HG03108 (cell line): ENCODE results near the gene FOXJ3.

Source experiments
- ATAC-seq: cut with Tn5 transposase; IDR thresholded peaks from one replicate; pipeline ENCODE4 v1.9.1; 2021; ENCODE audit warnings: moderate library complexity; ENCODE audit not compliant: unreplicated experiment

Gene FOXJ3

DNA sequence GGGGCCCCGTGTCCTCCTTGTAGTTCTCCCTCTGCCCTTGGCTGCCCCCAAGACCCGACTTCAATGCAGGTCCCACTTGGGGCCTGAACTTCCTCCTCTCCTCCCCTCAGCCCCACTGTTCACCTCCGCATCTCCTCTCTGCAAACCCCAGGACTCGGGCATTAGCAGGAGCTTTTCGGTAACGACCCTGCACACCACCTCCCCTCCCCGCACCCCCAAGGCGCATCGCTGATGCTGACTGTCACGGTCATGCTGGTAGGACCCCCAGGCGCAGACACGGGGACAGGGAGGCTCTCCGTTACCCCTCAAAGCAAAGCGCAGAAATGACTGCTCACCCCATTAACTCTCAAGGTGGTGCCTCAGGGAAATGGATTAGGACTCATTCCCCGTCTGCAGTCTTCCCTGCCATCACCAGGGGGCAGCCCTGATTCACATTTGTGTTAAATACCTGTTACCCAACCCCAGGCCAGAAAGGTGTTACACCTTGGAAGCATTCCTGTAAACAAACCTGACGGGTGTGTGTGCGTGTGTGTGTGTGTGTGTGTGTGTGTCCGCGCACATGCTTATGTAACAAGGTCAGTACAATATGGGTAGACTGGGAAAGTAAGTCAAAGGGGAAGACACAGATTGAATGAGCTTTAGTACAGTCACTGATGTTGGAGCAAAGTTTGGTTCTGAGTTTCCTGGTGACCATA lies 188.3 kb downstream of the FOXJ3 start:
- no peak for ATAC-seq

DNA sequence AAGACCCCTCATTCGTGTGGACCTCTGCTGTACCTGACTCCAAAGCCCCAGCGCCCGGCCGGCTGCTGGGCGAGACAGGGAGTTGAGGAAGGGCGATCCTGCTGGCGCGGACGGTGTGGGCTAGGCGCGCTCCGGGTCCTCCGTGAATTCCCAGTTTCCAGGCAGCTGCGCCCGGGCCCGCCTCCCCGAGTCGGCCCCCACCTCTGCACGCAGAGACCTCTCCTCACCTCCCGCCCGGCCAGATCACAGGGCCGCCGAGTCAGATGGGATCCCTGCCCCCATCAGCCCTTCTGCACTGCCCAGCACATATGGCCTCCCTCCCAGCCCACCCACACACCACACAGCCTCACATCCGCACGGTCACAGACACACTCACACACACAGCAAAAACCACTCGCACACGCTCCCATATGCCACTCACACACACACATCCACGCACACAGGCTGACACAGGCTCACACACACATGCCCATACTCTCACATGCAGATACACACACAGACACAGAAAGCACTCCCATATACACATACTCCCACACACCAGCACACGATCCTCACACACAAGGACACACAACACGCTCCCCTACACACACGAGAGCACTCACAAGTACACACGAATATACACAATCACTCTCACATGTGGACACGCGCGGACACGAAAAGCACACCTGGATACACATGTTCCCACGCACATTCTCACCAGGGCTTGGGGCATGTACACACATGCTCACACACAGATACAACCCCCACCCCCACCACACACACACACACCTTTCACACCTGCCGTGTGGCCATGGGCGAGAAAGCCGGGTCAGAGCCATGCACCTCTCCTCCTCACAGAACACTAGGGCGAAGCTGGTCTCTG lies 189.0 kb downstream of the FOXJ3 start:
- ATAC-seq = no peak

DNA sequence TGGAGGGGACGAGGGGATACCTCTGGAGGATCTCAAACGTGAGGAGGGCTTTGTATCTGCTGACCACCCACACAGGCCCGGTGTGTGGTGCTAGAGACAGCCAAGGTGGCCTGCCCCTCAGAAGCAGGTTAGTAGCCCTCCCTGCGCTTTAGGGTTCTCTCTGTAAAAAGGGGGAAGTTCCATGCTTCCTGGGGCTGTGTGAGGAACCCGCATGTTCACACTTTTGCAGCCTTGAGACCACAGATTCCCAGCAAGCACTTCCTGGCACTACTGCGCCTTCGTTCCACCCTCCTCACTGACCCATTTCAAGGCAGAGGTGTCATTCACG lies 189.7 kb downstream of the FOXJ3 start:
- no peak for ATAC-seq

DNA sequence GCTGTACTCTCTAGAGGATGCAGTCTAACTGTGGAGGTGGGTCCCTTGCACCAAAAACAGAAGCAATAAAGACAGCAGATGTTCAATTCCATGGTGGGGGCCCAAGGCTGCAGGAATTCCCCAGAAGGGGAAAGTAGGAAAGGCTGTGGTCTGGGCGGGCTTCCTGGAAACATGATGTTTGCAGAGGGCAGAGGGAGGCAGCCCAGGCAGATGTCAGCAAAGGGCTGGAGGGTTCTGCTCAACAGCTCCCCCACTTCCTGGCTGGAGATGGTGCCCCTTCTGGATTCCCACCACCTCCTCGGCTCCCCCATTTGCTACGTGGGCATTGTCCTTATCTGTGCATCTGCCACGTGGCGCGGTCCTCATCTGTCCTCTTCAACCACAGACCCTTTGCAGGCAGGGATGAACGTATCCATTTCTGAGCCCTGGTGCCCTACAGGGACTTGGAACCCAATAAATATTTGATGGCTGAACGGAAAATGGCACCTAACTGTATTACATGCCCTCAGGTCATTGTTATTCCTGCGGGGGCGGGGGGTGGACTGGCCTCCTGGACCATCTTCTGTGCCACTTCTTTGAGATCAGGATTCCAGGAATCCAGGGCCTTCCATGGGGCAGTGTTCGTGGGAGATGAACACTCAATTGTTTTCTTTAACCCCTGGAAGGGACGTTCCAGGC lies 190.2 kb downstream of the FOXJ3 start:
- no peak for ATAC-seq

DNA sequence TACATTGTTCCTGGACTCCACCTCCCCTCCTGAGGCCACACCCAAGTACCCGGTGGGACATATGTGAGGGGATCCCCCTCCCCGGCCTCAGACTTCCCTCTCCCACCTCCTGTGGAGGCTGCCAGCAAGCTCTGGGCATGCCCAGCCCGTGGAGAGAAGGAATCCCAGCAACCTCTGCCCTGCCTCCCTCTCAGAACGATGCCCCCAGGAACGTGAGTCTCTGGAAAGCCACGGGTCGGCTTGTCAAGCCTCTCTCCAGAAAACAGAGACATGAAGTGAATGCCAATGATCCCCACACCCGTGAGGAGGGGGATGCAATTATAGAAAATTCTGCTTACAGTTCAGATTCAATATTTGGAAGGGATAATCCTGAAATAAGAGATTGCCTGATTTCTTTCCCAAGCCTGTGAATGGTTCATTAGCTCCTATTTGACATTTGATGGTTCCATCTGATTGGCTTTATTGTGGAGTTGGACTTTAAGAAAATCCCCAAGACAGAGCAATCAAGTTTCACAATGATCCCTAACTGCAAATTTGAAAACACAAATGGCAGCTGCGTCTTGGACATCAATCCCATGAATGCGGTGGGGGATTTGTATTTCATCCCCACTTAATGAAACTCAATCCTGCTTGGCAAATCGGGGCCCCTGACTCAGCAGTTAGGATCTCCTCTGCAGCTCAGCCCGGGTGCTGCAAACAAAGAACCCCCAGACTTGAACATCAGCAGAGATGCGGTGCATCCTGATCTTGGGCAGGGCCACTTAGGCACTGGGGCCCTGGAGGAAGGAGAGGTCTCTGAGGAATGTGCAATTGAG lies 190.9 kb downstream of the FOXJ3 start:
- no peak for ATAC-seq

DNA sequence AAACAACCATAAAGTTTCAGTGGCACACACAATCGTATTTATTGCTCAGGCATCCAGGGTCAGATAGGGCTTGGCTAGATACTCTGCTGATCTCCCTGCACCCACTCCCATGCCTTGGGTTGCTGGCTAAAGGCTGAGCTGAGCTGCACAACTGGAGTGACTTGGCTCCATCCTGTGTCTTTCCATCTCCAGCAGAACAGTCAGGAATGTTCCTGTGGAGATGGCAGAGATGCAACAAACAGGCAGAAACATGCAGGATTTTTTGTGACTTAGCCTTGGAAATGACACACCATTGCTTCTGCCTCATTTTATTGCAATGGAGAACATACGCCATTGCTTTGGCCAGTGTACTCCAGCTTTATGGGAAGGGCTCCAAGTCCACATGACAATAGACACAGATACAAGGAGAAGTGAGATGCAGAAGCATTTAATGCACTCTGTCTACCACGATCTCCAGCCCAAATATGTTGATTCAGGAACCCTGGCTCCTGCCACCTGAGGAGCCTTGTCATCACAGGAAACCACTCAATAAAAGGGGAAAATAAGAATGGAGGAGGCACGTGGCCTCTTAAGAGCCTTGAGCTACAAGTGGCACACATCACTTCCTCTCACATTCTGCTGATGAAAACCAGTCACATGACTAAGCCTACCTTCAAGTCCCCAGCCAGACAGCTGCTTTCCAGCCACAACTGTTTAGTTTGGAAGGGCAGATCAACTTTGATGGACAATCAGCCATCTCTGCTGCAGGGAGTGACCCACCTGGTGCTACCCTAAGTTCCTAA lies 191.9 kb downstream of the FOXJ3 start:
- no peak for ATAC-seq

DNA sequence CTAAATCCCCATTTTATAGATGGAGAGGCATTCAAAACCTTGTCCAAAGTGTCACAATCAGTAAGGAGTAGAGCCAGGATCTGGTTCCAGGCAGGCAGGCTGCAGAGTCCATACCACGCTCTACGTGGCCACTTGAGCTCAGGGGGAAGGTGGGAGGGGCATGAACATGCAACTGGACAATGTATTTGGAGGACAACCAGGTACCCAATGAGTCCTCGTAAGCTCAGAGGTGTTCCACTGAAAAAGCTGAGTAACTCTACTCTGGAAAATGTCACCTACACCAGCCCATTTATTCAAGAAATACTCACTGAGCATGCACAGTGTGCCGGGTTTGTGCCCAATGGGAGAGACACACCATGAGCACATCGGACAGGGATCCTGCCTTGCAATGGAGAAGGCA lies 193.1 kb downstream of the FOXJ3 start:
- ATAC-seq = no peak

DNA sequence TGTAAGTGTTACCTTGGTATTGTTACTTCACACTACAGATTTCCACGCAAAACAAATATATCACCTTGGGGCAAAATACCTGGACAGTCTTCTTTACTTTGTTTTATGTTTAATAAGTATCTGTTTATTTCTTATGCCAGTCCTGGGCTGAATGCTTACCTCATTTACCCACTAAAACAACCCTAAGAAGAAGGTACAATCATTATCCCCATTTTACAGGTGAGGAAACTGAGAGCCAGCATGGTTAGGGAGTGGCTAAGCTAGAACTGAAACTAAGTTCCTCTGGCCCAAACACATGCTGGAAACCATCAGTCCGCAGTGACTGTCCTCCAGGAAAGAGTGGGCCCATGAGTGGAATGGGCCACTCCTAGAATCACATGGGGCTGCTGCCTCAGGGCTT lies 194.8 kb downstream of the FOXJ3 start:
- no peak for ATAC-seq

DNA sequence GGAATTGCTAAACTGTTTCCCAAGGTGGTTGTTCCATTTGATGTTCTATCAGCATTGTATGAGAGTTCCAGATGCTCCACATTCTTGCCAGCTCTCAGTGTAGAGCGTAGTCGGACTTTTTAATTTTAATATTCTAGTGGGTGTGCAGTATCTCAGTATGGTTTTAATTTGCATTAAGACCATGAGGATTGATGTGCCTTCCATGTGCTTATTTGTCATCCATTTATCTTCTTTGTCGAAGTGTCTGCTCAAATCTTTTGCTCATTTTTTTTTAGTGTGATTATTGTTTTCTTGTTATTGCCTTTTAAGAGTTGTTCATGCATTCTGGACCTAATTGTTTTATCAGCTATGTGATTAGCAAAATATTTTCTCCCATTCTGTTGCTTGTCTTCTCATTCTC lies 195.6 kb downstream of the FOXJ3 start:
- no peak for ATAC-seq

DNA sequence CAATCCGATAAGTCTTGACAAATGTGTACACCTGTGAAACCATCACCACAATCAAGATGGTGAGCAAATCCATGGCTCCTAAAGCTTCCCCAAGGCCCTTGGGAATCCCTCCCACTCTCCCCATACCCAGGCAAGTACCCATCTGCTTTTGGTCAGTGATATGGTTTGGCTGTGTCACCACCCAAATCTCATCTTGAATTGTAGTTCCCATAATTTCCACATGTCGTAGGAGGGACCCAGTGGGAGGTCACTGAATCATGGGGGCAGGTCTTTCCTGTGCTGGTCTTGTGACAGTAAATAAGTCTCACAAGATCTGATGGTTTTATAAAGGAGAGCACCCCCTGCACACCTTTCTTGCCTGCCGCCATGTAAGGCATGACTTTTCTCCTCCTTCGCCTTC lies 196.4 kb downstream of the FOXJ3 start:
- ATAC-seq = no peak

DNA sequence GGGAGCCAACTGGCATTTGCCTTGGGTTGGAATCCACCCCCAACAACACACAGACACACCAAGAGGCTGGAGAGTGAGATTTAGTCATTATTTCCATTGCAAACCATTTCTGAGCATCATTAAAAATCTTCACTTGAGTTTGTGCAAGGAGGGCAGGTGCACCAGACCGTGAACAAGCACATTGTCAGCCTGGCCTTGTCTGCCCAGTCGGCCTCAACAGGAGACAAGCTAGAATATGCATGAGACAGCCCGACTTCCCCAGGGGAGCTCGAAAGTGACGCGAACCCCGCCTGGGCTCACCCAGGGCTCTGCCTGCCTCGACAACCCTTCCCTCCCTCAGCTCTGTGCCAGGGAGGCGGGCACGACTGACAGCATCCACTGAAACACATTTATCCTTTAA lies 197.3 kb downstream of the FOXJ3 start:
- ATAC-seq = no peak

DNA sequence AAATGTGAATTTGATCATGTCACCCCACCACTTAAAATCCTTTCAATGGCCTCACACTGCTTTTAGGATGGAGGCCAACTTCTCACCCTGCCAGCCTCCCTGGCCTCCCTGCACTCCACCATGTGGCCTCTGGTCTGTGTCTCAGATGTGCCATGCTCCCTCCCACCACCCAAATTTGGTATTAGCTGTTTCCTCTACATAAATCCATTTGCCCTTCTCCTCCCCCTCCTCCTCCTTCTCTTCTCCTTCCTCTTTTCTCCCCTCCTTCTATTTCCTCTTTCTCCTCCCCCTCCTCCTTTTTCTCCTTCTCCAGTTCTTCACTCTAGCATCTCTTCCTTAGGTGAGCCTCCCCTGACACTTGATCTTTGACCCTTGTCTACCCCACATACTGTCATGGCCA lies 198.6 kb downstream of the FOXJ3 start:
- ATAC-seq = no peak

DNA sequence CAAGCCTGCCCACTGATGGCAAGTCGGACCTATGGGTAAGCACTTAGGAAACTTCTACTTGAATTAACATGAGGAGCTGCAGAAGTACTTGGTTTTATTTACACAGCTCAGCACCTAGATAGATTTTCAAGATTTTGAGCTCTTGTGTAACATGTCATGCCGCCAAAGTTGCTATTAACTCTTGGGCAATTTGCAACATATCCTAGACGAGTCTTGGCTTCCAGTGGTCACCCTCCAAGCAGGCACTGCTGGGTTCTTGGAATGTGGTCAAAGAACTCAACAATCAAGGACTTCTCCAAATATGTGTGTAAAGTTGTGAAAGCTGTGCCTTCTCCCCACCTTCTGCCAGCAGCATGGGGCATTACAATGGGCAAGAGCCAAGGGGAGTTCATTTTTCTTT lies 199.6 kb downstream of the FOXJ3 start:
- no peak for ATAC-seq

DNA sequence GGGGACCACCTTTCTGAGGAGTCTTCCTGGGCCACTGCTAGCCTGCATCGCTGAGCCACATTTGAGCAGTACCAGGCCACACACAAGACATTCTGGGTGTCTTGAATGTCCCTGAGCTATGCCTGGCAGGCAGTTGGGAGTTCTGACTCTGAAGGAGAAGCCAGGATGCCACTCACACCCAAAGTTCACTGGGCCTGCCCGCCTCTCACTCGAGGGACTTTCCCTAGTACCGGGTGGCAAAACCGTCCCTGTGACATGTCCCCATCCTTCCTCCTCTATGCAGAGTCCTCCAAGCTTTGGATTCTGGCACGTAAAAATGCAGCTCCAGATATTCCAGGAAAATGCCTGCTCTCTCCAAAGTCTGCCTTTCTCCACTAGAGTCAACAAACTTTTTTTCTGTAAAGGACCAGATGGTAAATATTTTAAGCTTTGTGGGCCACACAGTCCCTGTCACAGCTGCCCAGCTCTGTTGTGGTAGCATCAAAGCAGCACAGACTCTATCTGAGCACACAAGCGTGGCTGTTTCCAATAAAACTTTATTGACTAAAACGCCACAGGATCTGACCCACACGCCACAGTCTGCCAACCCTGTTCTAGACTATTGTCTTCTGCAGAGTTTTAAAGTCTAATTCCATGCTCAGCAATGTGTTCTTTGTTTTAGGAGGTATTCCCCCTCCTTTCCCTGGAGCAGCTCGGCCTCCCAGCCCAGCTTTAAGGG lies 201.1 kb downstream of the FOXJ3 start:
- no peak for ATAC-seq

DNA sequence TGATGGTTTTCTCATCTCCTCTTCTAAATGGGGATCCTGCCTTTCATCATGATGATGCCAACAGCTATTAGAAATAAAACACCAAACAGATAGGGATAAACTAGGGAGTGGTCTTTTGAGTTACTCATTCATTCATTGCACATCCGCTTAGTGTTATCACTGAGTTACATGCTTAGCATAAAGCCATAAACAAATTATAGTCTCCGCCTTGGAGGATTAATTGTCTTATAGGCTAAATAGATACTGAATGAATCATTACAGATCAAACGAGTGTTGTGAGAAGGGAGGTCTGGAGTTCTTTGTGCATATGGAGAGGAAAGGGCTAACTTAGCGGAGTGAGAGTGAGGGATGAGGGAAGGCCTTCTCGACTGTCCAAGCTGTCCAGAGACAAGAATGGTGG lies 201.6 kb downstream of the FOXJ3 start:
- ATAC-seq = no peak

DNA sequence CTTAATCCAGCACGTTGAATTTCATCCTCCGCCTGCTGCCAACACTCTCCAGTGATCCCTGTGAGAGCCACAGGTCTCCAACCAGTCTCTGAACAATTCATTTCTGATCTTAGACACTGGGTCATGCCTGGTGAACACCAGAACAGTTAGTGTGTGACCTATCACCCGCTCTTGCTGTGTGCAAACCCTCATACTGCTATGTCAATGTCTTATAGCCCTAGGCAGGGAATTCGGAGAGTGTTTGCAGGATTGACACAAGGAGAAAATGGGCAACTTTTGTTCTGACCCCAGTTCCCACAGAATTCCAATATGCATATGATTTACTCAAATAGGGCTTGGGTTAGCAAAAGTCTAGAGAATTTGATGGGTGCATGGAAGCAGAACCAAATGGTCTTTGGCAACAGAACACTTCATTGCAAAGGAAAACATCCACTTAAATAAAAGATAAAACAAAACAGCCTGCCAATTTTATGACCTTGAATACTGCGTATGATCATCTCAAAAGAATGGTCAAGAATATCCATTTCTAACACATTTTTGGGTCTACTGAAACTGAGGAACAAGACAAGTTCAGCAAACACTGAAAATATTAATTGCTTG lies 204.9 kb downstream of the FOXJ3 start:
- ATAC-seq = no peak

DNA sequence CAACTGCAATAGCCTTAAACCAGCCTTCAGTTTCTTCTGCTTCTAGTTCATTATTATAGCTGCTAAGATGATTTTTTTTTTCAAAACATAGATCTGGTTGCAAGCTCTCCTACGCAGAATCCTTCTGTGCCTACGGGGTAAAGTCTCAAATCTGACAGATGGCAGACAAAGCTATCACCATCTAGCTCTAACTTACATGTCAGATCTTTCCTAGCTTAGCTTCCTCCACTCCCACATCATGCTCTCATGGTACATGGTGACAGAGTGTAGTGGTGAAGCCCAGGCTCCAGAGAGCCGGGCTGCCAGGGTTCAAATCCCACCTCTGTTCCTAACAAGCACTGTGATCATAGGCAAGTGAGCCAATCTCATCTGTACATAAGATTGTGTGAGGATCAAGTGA lies 206.1 kb downstream of the FOXJ3 start:
- ATAC-seq = no peak

DNA sequence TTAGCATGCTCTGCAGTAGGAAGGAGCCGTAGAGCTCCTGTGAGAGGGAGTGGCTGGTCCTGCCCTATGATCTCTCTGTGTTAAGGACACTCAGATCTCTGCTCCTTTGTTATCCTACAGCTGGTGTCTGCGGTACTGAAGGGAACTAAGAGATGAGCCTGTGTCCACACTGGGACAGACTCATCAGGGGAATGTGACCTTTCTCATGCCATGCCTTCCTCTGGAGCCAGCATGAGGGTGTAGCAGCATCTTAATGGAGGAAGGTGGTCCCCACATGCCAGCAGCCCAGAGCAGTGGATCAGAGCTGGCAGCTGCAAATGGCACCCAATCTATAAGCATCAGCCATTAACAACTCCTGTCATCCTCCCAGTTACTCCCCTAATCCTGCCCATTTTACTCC lies 206.5 kb downstream of the FOXJ3 start:
- no peak for ATAC-seq

DNA sequence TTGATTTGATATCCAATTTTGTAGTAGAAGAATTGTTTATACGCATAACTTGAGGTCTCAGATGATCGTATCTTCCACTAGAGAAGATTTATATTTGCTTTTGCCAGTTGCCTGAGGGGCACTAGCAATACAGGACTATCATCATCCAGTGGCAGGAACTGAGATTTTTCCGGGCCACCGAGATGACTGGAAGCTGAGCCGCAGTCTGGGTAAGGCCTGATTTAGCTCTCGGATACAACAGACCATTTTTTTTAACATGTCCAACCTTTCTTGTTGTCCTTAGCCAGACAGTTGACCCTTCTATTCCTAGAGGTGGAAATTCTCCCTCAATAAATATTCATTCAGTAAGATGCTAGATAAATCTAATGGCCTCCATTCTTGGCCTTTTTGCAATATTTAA lies 207.3 kb downstream of the FOXJ3 start:
- no peak for ATAC-seq
